Kidney glomerular epithelial cell (primary cell): ENCODE results near the gene TAGLN.
"Not testable (repeated sequence)": the region's sequence is repeated elsewhere in the genome, so short reads cannot be mapped to it uniquely, and the experiment has no call there.

Source experiments
- DNase-seq: peaks from one replicate; lab custom pipeline; 2025; lab: John Stamatoyannopoulos, UW

Gene TAGLN

DNA sequence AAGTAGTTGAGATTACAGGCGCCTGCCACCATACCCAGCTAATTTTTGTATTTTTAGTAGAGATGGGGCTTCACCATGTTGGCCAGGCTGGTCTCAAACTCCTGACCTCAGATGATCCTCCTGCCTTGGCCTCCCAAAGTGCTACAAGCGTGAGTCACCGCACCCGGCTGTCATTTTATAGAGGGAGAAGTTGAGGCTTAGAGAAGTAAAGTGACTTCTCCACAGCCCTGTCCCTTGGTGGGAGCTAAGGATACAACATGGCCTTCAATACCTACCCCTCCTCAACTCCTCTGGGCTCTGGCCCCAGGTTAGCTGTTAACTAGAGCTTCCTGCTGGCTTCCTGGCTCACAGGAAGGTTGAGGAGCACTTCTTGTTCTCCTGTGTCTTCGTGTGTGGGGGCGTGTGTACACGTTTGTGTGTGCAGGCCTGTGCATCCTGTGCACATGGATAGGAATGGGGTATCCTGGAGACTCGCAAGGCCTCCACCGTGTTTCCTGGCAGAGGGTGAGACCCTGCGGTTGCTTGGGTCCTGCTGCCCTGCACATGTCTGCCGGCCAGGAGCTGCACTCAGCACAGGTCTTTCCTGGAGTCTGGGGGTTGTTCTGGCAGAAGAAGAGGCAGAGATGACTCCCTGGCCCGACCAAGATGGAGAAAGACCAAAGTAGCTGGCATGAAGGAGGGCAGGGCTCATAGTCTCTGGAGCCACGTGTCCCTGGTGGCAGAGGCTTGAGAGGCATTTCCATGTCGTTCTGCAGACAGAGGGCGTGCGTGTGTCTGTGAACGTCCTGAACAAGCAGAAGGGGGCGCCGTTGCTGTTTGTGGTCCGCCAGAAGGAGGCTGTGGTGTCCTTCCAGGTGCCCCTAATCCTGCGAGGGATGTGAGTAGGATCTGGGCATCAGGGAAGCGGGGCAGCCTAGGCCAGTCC lies 18.2 kb upstream of the TAGLN start:
- DNase-seq = peak; percentile 19

DNA sequence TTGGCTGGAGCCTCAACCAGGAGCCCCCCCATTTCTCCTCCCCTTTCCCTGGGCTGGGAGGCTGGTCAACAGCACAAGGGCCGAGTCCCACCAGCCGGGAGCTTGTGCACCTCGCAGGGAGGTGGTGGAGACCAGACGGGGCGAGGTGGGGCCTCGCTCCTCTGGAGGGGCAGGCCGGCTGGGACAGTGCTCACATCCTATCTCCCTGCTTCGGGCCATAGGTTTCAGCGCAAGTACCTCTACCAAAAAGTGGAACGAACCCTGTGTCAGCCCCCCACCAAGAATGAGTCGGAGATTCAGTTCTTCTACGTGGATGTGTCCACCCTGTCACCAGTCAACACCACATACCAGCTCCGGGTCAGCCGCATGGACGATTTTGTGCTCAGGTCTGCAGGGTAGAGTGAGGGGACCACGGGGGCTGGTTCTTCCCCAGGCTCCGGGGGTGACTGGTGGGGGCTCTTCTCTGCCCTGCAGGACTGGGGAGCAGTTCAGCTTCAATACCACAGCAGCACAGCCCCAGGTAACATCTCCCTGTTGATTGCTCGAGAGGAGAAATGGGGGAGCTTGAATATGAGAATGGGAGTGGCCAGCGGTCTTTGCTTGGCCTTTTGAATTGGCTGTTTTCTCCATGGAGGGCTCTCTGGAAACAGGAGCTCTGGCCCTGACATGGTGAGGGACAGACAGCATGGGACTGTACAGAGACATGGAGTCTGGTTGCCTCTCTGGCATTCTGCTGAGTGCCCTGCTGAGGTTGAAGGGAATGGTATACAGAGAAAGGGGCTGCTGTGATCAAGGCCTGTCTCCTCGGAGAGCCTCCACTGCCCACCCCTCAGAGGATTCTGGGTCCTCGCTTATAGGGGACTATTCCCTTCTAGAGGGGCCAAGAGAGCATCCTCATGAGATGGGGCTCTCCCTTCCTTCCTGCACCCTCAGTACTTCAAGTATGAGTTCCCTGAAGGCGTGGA lies 17.3 kb upstream of the TAGLN start:
- DNase-seq = no peak

DNA sequence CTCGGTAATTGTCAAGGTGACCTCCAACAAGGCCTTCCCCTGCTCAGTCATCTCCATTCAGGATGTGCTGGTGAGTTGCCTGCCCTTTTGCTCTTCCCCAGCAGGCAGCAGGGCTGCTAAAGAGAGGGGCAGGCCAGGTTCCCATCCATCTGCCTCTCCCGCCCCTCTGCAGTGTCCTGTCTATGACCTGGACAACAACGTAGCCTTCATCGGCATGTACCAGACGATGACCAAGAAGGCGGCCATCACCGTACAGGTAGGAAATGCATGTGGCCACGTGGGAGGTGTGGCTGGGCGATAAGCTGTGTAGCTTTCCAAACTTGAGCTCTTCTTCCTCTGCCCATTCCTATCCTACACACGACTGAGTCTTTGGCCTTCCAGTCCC lies 16.6 kb upstream of the TAGLN start:
- DNase-seq = no peak

DNA sequence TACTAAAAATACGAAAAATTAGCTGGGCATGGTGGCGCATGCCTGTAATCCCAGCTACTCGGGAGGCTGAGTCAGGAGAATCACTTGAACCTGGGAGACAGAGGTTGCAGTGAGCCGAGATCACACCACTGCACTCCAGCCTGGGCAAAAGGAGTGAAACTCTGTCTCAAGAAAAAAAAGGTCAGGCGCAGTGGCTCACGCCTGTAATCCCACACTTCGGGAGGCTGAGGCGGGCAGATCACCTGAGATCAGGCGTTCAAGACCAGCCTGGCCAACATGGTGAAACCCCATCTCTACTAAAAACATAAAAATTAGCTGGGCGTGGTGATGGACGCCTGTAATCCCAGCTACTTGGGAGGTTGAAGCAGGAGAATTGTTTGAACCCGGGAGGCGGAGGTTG lies 16.0 kb upstream of the TAGLN start:
- DNase-seq = not testable (repeated sequence)

DNA sequence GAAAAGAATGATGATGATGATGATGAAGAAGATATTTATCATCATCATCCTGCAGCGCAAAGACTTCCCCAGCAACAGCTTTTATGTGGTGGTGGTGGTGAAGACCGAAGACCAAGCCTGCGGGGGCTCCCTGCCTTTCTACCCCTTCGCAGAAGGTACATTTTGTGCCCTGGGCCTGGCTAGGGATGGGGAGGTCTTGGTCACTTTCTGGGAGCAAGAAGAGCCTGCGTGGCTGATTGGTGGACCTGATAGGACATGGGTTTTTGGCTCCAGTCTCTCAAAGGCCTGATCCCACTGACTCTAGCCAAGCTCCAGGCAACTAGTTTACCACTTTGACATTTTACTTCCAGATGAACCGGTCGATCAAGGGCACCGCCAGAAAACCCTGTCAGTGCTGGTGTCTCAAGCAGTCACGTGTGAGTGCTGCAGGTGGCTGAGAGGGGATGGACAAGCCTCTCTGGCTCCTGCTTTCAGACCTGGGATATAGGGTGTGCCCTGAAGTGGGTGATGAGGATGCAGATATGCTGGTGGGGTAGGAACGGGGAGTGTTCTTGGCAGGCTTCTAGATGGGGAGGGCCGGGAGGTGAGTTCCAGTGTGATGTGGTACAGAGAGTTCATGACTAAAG lies 15.3 kb upstream of the TAGLN start:
- DNase-seq = no peak

DNA sequence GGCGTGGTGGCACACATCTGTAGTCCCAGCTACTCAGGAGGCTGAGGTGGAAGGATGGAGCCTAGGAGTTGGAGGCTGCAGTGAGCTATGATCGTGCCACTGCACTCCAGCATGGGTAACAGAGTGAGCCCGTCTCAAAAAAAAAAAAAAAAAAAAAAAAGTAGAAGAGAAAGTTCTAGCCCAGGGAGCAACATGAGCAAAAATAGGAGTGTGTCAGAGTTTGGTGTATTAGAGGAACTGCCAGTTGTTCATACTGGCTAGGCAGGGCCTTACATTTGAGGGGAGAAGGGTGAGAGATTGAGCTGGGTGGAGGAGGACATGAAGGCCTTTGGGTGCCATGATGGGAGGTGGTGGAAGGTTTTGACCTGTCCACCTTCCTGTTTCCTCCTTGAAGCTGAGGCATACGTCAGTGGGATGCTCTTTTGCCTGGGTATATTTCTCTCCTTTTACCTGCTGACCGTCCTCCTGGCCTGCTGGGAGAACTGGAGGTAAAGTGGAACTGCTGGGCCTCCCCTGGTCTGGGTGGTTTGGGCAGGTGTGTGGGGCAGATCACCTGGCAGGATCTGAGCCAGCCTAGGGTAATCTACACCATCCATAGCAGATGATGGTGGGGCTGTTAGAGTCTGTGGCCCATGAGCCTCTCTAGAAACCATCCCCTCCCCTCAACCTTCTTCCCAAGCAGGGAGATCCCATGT lies 13.3 kb upstream of the TAGLN start:
- DNase-seq = no peak

DNA sequence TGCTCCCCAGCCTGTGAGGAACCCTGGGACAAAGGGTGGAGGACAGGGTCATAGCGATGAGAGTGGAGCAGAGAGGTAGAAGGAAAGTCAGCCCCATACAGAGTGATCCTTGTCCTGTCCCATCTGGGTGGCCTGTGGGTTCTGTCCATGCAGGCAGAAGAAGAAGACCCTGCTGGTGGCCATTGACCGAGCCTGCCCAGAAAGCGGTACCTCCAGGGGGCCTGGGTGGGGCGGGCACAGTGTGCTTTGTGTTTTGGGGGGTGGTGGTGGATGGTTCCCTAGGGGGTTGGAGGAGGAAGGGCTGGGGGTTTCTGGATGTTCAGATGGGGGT lies 12.8 kb upstream of the TAGLN start:
- no peak for DNase-seq

DNA sequence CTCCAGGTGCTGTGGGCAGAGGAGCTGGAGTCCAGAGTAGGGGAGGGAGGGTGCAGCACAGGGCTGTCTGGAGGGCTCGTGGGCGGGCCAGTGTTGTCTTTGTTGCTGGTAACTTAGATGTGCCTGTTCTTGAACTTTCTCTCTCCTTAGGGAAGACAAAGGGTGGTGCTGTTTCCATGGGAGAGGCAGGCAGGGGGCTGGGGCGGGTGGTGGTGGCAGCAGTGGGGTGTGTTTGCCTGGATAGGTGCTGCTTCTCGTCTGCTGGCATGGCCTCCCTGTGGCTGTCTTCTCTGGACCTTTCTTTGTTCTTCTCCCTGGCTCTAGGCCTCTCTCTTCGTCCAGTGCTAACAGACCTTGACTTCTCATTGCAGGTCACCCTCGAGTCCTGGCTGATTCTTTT lies 12.2 kb upstream of the TAGLN start:
- no peak for DNase-seq

DNA sequence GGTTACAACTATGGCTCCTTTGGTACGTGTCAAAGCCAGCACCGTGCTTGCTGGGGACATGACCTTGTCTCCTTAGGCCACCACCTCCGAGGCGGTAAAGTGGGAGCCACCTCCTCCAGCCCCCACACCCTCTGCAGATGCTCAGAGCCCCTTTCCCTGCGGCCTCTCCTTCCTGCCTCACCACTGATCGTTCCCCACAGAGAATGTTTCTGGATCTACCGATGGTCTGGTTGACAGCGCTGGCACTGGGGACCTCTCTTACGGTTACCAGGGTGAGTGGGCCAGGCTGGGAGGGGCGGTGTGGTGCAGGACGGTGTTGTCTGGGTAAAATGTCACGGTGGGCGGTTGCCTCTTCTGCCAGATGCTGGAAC lies 11.8 kb upstream of the TAGLN start:
- DNase-seq = no peak

DNA sequence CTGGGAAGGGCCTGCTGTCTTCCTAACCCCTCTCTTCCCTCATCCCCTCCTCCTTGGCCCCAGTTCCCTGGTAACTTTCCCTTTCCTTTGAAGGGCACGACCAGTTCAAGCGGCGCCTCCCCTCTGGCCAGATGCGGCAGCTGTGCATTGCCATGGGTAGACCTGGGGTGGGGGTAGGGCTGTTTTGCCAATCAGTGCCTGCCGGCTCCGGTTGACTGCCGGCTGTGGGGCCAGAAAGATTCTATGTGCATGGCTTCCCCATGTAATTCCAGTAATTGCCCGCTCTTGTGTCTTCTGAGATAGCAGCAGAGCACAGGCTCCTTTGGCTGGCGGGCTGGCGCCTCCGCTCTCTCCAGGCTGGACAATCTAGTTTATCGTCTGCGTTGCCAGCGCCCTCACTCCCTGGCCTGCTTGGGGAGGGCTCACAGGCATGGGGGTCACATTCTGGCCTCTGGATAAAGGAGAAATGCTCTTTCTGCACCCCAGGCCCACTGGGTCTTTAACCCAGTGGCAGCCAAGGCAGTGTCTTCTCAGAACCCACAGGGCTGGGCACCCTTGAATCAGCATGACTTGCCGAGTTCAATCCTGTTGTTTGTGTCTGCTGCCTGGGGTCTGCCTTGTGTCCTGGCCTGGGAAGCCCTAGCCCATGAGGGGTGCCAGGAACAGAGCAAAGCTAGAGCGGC lies 11.2 kb upstream of the TAGLN start:
- no peak for DNase-seq

DNA sequence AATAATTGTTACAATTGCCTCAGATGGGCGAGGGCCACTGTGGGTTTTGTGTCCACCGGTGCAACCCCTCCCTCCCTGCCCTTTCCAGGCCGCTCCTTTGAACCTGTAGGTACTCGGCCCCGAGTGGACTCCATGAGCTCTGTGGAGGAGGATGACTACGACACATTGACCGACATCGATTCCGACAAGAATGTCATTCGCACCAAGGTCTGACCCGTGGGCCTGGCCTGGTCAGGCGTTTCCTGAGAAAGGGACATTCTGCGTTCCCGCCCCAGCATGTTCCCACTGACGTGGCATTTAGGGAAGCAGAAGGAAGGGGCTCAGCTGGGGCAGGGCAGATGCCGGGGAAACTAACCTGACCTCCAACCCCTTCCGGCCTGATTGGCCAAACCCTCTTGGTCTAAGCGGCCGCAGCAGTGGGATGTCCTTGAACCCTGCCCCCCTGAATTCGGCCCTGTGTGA lies 10.5 kb upstream of the TAGLN start:
- DNase-seq = no peak

DNA sequence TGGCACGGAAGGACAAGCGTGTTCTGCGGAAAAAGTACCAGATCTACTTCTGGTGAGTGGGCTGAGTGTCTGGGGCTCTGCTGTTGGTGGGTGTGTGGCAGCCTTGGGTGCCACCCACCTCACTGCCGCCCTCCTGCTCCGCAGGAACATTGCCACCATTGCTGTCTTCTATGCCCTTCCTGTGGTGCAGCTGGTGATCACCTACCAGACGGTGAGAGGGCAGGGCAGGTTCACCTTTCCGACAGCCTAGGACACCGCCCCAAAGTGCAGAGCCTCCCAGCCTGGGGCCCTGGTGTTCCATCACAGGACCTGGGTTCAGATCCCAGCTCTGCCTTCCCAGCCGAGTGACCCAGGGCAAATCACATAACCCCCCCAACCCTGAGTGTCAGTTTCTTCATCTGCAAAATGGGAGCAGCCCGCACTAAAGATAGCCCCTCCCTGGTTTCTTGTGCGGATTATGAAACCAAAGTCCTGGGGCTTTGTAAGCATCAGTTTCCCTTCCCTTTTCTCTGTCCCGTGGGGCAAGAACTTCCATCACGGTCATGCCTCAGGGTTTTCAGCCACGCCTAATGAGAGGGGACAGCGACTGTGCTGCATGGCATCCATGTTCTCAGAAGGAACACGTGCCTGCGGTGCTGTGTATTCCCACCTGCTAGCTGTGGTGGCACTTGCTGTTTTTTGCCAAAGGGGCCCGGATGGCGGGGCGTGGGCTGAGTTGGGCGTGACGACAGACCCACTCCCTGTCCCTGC lies 9.8 kb upstream of the TAGLN start:
- DNase-seq = no peak

DNA sequence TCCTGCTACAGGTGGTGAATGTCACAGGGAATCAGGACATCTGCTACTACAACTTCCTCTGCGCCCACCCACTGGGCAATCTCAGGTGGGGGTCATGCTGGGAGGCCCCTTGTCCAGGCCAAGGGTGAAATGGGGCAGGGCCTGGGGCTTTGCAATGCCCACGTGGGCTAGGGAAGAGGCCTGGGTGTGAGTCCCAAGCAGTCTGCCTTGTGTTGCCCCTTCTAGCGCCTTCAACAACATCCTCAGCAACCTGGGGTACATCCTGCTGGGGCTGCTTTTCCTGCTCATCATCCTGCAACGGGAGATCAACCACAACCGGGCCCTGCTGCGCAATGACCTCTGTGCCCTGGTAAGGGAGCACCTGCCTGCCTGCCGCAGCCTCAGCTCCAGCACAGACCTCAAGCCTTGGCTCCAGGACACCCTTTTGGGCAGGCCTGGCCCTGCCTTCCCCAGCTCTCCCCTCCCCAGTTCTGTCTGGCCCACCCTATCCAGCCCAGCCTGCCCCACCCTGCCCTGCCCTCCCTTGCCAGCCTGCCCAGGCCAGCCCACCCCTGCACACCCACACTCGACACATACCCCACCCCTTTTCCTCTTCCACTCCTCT lies 9.1 kb upstream of the TAGLN start:
- DNase-seq = no peak

DNA sequence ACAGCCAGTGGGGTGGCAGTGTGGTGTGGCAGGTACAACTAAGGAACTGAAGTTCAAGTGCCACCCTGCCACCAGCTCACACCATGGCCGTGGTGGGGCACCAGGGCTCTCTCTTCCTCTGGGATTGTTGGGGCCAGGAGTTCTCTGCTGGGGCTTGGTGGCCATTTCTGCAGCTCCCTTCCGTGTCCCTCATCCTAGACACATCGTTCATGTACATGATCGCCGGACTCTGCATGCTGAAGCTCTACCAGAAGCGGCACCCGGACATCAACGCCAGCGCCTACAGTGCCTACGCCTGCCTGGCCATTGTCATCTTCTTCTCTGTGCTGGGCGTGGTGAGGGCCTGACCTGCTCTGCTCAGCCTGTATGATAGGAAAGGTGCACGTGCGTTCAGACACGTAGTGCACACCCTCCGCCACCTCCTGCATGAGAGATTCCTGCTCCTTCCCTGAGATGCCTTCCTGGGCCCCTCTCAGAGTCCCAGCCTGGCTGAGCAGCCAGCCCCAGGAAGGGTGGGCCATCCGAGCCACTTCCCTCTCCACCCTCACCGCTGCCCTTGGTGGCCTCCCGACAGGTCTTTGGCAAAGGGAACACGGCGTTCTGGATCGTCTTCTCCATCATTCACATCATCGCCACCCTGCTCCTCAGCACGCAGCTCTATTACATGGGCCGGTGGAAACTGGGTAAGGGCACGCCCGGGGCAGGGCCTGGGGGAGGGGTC lies 7.3 kb upstream of the TAGLN start:
- DNase-seq = no peak

DNA sequence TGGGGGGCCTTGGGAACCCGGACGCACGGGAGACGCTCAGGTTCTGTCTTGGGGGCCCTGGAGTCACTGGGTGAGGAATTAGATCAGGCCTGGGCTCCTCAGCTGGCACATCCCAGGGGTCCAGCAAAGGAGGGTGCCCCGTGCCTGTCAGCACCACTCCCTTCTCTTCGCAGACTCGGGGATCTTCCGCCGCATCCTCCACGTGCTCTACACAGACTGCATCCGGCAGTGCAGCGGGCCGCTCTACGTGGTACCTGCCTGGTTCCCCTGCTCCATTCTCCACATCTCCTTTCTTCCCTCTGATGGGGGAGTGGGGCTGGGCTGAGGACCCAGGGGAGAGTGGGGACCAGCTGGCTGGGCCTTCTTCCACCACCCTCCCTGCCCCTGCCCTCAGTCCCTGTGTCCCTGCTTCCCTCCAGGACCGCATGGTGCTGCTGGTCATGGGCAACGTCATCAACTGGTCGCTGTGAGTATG lies 6.7 kb upstream of the TAGLN start:
- DNase-seq = no peak

DNA sequence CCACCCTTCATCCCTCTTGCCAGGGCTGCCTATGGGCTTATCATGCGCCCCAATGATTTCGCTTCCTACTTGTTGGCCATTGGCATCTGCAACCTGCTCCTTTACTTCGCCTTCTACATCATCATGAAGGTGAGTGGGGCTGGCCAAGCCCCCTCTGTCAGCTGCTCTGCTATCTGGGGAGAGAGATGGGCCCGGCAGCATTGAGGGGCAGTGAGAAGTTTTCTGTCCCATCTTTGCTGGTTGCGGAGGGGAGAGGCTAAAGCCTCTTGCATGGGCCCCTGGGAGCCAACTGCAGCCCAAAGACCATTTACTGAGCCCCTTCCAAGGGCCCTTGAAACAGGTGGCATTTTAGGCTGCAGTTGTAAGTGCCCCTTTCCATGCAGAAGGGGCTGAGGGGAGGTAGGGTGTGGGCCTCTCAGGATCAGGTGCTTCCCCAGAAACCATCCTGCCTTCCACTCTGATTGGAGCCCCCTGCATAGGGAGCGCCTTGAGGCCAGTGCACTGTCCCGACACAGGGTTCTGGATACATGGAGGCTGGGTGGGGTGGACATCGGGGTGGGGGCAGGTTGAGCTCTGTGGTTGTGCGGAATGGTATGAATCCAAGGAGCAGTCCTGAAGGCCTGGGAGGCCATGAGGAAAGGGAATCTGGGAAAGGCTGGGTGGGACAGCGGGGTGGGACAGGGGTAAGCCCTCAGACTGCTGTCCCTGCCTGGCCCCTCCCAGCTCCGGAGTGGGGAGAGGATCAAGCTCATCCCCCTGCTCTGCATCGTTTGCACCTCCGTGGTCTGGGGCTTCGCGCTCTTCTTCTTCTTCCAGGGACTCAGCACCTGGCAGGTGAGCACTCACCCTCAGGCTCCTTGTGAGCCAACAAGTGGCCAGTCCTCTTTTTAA lies 5.8 kb upstream of the TAGLN start:
- DNase-seq = no peak

DNA sequence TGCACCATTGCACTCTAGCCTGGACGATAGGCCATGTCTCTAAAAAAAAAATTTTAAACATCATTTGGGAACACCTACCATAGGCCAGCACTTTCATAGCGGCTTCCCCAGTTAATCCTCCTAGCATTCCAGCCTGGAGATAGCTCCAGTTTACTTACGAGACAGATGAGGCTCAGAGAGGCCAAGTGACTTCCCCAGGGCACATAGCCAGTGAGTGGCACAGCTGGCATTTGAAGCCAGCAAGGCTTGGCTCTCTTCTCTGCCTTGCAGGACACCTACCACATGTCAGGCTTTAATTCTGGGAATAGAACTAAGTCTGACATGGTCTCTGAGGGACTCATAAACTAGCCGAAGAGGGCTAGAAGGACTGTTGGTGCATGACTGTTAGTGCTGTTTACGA lies 4.9 kb upstream of the TAGLN start:
- DNase-seq = no peak

DNA sequence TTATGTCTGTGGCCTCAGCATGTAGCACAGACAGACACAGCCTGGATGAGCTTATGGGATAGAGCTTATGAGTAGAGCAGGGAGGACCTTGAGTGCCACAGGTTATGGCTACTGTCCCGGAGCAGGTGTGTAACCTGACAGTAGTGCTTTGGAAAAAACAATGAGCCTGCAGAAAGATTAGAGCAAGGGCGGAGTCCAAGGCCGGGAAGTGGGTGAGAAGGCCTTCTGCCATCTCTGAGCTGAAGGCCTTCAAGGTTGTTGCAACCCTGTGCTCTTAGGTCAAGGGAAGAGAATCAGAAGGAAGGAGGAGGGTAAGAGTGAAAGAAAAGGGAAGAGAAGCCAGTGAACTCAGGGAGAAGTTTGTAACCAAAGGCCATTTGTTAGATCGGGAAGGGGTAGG lies 3.9 kb upstream of the TAGLN start:
- DNase-seq = no peak
